Right renal pelvis (tissue), 4 donors: ENCODE results near the gene PPIP5K2. TPM values are rescaled to one million over a fixed set of nuclear protein-coding genes. Genes with fewer than 3 reads are reported as not detected.
A peak's percentile ranks its signal among the peaks of the same experiment; 100 is the strongest.
"Not testable (repeated sequence)": the region's sequence is repeated elsewhere in the genome, so short reads cannot be mapped to it uniquely, and the experiment has no call there.

Experiments
- DNase-seq, 4 donors: peaks; one replicate each; pipeline ENCODE4 v3.0.0-alpha.2; 2013; ENCODE audit warnings: low read depth in 4 of 4, low spot score in 3 of 4, missing footprints in 1 of 4
- polyA plus RNA-seq, 4 donors: library from polyadenylated mRNA; unstranded; fragments of 120-200 nt; gene quantifications; one replicate each; pipeline ENCODE4 v1.2.1, GENCODE V29; 2013; ENCODE audit not compliant: insufficient read length in 4 of 4

Gene PPIP5K2
- polyA plus RNA-seq, 4 donors: 69.5 to 103 (median 99.4) TPM

DNA sequence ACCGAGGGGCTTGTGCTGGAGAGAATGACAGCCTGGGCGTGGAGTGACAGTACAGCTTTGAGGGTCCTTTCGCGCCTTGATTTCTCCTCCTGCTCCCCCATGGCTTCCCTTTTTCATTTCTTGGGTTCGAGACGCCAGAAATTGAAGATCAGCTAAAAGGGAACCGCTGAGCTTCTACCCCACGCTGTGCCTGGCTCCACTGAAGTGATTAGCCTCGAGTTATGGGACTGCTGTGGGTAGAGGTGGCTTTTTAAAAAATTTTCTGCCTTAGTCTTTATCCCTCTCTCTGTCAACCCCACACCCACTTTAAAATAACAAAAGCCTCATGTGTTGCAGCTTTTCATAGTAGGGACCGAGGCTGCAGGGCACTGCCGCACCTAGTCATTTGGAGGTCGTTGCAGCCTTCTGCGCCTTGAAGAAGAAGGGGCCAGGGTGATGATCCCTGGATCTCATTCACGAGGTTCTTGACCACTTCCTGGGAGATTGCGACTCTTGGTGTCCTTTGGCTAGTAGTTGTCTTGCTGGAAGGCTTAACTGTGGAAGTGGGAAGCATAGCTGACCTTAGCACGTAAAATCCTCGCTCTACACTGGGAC lies 603 bp downstream of the PPIP5K2 start:
- DNase-seq: peak in 2 of 4 donors; percentile 12 to 18

DNA sequence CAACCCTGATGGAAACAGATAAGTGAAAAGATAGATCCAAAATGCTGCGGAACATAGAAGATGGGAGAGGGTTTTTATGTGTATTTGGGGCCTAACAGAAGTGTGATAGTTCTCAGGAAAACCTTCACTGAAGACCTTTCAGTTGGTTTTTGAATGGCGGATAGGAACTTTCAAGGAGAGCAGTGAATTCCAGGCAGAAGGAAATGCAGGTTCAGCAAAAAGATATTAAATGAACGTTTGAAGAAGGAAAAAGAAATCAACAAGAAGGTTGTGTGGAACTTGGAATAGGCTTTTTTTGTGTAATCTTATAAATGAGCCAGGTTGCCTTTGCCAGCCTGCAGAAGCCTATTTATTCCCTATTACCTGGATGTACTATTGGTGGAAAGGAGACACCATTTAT lies 2.1 kb downstream of the PPIP5K2 start:
- no peak for DNase-seq

DNA sequence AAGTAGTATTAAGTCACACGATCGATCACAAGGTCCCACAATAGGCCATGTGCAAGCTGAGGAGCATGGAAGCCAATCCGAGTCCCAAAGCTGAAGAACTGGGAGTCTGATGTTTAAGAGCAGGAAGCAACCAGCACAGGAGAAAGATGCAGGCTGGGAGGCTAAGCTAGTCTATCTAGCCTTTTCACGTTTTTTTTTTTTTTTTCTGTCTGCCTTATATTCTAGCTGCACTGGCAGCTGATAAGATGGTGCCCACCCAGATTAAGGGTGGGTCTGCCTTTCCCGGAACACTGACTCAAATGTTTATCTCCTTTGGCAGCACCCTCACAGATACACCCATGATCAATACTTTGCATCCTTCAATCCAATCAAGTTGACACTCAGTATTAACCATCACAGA lies 6.5 kb downstream of the PPIP5K2 start:
- DNase-seq: no peak

DNA sequence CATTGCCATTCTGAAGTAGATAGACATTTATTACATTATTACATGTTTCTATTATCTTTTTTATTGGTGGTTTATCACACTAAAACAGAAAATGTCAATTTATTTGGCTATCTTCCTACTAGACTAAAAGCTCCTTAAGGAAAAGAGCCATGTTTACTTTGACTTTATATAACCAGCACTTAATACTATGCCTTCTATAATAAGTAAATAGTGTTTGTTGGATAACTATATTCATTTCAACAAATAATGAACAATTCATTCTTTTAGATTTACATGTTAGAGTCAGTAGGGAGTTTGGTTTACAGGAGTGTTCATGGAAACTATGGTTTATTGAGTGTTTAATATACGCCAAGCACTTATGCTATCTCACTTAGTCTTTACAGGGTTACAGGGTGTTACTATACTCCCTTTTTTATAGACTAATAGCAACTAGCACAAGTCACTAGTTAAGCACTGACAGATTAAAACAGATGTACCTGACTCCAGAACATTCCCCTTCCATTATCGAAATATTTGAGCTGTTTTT lies 7.3 kb downstream of the PPIP5K2 start:
- DNase-seq: no peak

DNA sequence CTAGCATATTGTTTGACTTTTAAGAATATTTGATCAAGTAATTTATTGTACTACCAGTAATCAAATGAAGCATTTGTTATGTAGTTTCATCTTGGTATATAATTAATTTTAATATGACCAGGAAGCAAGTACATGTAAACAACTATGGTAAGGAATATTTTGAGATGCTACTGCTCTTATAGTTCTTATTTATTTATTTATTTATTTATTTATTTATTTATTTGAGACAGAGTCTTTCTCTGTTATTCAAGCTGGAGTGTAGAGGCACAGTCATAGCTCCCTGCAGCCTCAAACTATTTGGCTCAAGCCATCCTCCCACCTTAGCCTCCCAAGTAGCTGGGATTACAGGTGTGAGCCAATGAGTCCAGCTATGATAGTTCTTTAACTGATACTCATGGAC lies 8.1 kb downstream of the PPIP5K2 start:
- DNase-seq: no peak

DNA sequence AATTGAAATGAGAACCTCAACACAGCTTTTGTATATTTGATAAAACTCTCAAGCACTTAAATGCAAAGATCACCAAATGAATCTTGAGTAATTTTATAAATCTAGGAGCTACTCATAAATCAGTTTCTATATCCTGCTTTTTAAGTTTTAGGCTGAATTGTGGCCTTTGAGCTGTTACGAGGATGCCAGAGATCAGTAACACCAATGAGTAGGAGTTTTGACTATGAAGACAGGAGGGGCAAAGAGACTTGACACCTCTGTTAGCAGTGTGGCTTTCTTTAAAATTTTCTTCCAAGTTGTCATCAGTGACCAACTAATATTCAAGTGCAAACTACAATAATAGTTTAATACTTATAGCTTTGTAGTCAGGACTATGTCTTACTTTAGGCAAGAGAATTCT lies 12.6 kb downstream of the PPIP5K2 start:
- no peak for DNase-seq

DNA sequence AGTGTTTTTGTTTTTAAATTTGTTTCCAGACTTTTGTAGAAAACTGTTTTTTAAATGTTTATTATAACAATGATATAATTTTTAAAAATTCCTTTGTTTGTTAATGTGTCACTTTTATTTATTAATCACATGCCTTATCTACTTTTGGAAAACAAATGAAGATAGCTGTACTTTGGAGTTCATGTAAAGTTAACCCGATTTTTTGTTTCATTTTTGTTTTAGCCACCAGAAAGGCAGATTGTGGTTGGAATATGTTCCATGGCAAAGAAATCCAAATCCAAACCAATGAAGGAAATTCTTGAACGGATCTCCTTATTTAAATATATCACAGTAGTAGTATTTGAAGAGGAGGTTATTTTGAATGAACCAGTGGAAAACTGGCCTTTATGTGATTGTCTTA lies 13.1 kb downstream of the PPIP5K2 start:
- no peak for DNase-seq

DNA sequence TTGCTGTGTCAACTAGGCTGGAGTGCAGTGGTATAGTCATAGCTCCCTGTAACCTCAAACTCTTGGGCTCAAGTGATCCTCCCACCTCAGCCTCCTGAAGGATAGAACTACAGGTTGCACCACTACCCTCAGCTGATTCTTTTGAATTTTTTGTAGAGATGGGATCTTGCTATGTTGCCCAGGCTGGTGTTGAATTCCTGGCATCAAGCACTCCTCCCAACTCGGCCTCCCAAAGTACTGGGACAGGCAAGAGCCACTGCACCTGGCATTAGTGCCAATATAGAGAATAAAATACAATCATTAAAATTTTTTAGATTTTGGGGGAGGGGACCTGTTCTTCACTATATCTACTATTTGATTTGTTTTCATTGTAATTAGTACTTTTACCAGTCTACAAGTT lies 15.4 kb downstream of the PPIP5K2 start:
- no peak for DNase-seq

DNA sequence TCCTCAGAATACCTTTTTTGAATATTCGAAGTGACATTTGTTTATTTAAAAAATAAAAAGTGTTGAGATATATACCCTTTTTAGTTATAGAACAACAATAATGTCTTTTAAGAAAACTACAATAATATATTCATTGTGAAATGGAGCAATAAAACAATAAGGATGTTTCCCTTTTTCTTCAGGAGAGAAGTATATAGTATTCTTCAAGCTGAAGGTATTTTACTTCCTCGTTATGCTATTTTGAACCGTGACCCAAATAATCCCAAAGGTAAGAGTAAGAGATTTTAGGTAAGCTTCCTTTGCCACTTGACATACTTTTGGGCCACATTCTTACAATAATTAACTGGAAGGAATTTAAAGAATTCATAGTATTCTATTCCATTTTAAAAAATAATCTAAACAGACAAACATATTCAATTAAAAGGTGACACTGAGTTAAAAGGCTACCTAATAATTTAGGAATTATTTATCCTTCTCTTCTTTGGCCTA lies 18.1 kb downstream of the PPIP5K2 start:
- no peak for DNase-seq

DNA sequence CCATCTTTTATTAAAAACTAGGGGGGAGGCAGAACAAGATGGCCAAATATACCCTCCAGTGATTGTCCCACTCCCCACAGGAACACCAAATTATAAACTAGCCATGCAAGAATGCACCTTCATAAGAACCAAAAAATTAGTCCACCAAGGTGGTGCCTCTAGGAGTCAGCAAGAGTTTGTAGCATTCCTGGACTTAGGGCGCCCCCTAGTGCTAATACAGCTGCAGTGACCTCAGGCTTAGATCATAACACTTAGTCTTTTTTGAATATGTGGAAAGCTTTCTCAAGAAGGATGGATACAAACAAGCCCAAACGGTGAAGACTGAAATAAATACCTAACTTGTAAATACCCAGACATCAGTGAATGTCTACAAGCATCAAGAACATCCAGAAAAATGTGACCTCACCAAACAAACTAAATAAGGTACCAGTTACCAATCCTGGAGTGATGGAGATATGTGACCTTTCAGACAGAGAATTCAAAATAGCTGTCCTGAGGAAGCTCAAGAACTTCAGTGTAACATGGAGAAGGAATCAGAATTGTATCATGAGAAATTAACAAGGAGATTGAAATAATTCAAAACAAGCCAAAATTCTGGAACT lies 19.3 kb downstream of the PPIP5K2 start:
- peak; percentile 35 to 47 (median 44) for DNase-seq

DNA sequence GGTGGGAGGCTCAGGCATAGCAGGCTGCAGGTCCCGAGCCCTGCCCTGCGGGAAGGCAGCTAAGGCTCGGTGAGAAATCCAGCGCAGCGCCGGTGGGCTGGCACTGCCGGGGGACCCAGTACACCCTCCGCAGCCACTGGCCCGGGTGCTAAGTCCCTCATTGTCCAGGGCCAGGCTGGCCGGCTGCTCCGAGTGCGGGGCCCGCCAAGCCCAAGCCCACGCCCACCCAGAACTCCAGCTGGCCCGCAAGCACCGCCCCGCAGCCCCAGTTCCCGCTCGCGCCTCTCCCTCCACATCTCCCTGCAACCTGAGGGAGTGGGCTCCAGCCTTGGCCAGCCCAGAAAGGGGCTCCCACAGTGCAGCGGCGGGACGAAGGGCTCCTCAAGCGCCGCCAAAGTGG lies 22.0 kb downstream of the PPIP5K2 start:
- not testable (repeated sequence) for DNase-seq

DNA sequence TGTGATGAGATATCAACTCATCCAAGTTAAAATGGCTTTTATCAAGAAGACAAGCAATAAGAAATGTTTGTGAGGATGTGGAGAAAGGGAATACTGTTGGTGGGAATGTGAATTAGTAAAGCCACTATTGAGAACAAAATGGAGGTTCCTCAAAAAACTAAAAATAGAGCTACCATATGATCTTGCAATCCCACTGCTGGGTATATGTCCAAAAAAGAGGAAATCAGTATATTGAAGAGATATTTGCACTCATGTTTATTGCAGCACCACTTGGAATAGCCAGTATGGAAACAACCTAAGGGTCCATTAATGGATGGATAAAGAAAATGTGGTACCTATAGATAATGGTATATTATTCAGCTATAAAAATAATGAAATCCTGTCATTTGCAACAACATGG lies 25.1 kb downstream of the PPIP5K2 start:
- DNase-seq: no peak

DNA sequence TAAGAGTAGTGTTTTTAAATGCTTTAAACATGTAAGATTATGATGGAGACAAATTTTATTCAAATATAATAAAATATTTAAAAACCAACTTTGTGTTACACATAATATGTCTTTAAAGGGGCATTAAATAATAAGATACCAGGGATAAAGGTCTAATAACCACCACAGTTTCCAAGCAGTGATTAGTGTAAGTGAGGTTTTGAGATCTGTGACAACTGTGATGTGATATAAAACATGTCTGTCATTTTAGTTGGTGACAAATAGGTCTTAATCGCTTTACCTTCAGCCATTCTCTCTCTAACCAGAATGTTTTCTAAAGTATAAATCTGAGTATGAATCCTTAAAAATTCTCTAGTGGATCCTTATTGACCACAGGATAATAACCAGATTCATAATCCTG lies 28.1 kb downstream of the PPIP5K2 start:
- DNase-seq: no peak

DNA sequence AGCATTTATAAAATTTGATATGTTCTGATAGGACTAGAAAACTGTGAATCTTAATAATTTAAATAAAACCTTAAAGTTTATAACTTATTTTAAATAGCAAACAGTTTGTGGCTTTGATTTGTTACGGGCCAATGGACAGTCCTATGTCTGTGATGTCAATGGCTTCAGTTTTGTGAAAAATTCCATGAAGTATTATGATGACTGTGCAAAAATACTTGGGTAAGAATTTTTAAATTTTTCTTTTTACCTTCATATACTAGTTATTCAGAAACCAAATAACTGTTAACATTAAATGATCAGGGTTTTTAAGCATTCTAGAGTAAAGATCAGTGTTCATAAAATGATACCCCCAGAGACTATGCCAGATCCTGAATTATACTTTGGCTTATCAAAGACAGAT lies 31.1 kb downstream of the PPIP5K2 start:
- DNase-seq: no peak

DNA sequence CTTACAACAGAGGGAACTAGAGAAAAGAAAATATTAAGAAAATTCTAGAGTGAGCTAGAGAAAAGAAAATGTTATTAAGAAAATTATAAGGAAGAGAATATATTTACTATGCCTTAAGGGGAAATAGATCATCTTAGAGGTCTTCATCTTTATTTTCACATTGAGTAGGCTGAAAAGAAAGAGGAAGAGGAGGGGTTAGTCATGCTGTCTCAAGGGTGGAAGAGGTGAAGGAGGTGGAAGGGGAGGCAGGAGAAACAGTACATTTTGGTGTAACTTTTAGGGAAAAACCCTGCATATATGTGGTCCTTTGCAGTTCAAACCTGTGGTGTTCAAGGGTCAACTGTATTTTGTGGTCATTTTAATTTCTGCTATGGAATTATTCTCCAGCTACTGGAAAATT lies 46.6 kb downstream of the PPIP5K2 start:
- no peak for DNase-seq

DNA sequence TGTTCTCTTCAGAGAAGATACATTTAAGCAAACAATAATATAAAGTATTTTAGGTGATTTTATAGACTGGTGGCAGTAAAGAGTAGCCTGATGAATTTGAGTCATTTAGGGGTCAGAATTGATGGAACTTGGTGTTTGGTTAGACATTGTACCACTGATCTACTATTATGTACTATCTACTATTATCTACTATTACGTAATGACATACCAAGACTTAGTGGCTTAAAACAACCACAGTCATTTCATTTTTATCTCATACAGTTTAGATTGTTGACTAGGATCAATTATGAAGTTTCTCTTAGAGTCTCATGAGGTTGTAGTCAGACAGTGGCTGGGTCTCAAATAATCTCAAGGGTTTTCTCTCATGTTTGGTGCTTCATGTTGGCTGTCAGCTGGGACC lies 54.0 kb downstream of the PPIP5K2 start:
- no peak for DNase-seq

DNA sequence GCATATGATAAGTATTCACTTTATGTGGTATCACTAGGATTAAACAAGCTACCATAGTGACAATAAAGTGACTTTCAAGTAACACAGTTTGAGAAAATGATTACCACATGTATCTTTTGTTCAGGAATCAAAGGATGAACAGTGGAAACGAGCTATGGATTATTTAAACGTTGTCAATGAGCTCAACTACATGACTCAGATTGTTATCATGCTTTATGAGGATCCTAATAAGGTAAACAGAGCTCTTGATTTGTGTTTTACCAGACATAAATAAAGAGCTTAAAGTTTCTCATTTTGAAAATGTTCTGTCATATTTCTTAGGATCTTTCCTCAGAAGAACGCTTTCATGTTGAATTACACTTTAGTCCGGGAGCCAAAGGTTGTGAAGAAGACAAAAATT lies 57.4 kb downstream of the PPIP5K2 start:
- no peak for DNase-seq

DNA sequence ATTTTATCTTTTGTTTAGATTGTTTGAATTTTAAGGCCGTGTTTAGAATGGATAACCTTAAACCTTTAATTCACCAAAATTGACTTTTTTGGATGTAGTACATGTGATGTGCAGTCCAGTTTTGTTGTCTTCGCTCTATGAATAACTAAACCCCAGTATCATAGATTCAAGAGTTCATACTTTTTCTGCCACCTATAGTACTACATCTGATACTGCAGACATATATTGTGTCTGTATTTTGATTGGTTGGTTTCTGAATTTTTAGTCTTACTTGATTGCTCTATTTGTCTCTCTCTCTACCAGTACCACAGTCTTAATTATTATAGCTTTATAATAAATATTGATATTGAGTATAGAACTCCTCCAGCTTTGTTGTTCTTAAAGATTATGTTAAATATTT lies 58.1 kb downstream of the PPIP5K2 start:
- DNase-seq: no peak

DNA sequence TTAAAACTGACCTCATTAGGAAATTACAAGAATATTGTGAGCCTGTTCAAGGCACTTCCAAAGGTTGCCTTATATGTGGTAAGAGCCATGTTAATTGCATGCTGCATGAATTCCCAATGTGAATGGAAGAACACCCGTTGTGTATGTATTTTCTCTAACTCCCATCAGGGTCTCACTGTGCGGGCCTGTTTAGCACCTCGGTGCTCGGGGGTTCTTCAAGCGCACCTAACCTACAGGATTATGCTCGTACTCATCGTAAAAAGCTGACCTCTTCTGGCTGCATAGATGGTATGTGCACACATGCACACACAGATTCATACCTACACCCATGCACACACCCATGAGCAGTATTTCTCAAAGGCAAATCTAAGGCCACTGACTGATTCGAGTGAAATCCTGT lies 66.1 kb downstream of the PPIP5K2 start:
- DNase-seq: no peak

DNA sequence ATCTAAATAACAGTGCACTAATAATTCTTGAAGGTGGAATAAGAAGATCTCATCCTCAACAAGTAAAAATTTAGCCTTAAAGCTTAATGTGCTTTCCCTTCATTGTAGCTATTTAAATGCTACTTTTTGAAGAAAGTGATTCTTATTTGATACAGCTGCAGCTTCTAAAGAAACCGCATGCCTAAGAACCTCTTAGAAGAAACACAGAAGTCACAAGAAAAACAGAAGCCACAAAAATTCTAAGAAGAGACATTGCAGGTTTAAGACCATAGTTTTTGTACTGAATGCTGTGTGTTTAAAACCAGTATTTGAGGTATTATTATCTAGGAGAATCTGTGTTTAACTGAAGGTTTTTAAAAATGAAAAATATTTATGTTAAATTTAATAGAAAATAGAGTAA lies 68.3 kb downstream of the PPIP5K2 start:
- no peak for DNase-seq

DNA sequence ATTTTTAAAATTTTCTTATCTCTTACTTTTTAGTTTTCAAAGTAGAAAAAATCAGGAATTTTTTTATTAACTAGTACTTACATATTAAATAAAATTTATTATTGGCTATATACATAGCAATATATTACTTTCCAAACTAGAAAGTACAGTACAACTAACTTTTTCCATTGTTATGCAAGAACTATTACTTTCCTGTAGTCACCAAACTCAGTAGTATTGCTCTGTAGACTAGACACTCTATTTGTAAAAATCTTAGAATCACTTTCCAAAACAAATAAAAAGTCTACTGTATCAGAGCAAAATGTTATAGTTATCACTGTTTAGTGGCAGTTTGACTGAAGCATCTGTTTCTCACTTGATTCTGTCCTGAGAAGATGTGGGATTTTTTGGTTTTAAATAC lies 83.1 kb downstream of the PPIP5K2 start:
- no peak for DNase-seq

DNA sequence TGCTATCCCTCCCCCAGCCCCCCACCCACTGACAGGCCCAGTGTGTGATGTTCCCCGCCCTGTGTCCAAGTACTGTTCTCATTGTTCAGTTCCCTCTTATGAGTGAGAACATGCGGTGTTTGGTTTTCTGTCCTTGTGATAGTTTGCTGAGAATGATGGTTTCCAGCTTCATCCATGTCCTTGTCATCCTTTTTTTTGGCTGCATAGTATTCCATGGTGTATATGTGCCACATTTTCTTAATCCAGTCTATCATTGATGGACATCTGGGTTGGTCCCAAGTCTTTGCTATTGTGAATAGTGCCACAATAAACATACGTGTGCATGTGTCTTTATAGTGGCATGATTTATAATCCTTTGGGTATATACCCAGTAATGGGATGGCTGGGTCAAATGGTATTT lies 84.9 kb downstream of the PPIP5K2 start:
- DNase-seq: not testable (repeated sequence)
